DOHH2 (cell line): ENCODE results near the gene PHF21B.

Source experiments
- H3F3A ChIP-seq: fragments of 200-600 bp; sonication (generic), shearing (Covaris generic); 2 replicates; pipeline ENCODE4 v1.6.0; 2016; ENCODE audit warnings: antibody characterized with exemption, mild to moderate bottlenecking; ENCODE audit not compliant: control insufficient read depth, insufficient read depth
- H3K27ac ChIP-seq: fragments of 200-600 bp; sonication (generic); 2 replicates; pipeline ENCODE4 v1.5.1; 2014; ENCODE audit warnings: low read depth, mild to moderate bottlenecking, low read length, moderate library complexity
- H3K27me3 ChIP-seq: fragments of 200-600 bp; sonication (generic); 2 replicates; pipeline ENCODE4 v1.6.1; 2014; ENCODE audit warnings: mild to moderate bottlenecking, low read length, mixed read lengths; ENCODE audit not compliant: control insufficient read depth
- H3K36me3 ChIP-seq: fragments of 200-600 bp; sonication (generic); 2 replicates; pipeline ENCODE4 v1.6.1; 2014; ENCODE audit warnings: mild to moderate bottlenecking, low read length, moderate library complexity, mixed read lengths; ENCODE audit not compliant: control insufficient read depth
- H3K4me1 ChIP-seq: fragments of 200-600 bp; sonication (generic); 2 replicates; pipeline ENCODE4 v1.6.1; 2014; ENCODE audit warnings: mild to moderate bottlenecking, low read length, mixed read lengths; ENCODE audit not compliant: control insufficient read depth
- H3K4me2 ChIP-seq: fragments of 200-600 bp; sonication (generic); 2 replicates; pipeline ENCODE4 v1.6.0; 2014; ENCODE audit warnings: mild to moderate bottlenecking, low read length, moderate library complexity
- H3K4me3 ChIP-seq: fragments of 200-600 bp; sonication (generic); 2 replicates; pipeline ENCODE4 v1.5.1; 2014; ENCODE audit warnings: mild to moderate bottlenecking, low read length, mixed read lengths
- H3K79me2 ChIP-seq: fragments of 200-600 bp; sonication (generic); 2 replicates; pipeline ENCODE4 v1.6.1; 2014; ENCODE audit warnings: mild to moderate bottlenecking, low read length, mixed read lengths; ENCODE audit not compliant: control insufficient read depth
- H3K9me2 ChIP-seq: fragments of 200-600 bp; sonication (generic); replicated peaks from 2 replicates; pipeline ENCODE4 v1.6.1; 2014; ENCODE audit warnings: mild to moderate bottlenecking, low read length, mixed read lengths; ENCODE audit not compliant: control insufficient read depth
- H3K9me3 ChIP-seq: fragments of 200-600 bp; sonication (generic); 2 replicates; pipeline ENCODE4 v1.6.1; 2014; ENCODE audit warnings: antibody characterized with exemption, low read length, mixed read lengths; ENCODE audit not compliant: control insufficient read depth, insufficient read depth
- H4K20me1 ChIP-seq: fragments of 200-600 bp; sonication (generic); 2 replicates; pipeline ENCODE4 v1.6.0; 2014; ENCODE audit warnings: low read depth, mild to moderate bottlenecking, antibody characterized with exemption, low read length, moderate library complexity; ENCODE audit not compliant: control insufficient read depth, insufficient read depth
- CTCF ChIP-seq: fragments of 200-600 bp; sonication (generic); IDR thresholded peaks from one replicate; pipeline ENCODE4 v1.5.1; 2014; ENCODE audit warnings: antibody characterized with exemption, mild to moderate bottlenecking, low read depth, low read length; ENCODE audit not compliant: poor library complexity, severe bottlenecking
- EZH2phosphoT487 ChIP-seq: fragments of 200-600 bp; sonication (generic); IDR thresholded peaks from 2 replicates; pipeline ENCODE4 v1.6.1; 2017; ENCODE audit warnings: borderline replicate concordance, mild to moderate bottlenecking, antibody characterized with exemption, low read length, moderate library complexity, mixed read lengths

PHF21B gene

DNA sequence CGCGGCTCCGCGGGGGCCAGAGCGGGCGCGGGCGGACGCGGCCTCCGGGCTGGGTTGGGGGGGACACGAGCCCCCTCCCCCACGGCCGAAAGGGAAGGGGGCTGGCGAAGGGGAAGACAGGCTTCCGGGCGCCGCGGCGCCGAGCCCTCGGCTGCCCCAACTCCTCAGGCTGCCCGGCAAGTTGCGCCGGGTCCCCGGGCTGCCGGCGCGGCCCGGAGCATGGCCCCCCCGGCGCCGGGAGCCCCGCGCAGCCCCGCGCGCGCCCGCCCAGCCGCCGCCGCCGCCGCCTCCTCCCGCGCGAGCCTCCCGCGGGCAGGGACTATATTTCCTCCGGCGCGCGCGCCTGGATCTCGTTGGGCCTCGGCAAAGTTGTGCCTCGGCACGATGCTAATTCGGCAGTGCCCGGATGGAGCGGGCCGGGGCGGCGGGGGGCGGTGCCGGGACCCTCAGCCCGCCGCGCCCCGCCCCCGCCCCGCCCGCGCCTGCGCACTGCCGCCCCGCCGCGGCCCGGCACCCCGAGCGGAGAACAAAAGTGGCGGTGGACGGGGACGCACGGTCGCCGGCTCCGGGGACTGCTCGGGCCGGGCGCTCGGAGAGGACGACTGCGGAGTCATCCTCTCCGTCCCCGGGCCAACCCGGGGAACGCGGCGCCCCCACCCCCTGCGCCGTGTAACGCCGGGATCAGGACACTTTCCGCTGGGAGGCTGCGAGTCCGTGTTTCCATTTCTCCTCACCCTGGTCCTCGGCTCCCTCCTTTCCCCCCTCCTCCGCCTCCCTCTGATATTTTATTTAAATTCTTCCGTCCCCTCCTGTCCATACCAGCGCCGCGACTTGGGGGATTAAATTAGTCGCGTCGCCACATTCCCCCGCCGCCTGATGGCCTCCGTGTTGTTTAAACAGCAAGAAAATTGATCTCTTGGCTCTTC, at the start of gene PHF21B:
Gene PHF21B, minus strand, starts transcription at position 400 of the 926 bp plus-strand sequence. CDS start 456 bp downstream, outside the sequence.
- no peaks in the 10 kb centered on the region for H4K20me1 ChIP-seq
- H3K4me2 ChIP-seq: peak within 1 kb of the TSS; percentile 61
- peaks cover 30% of the 10 kb centered on the region for H3K27me3 ChIP-seq
- no peaks in the 10 kb centered on the region for H3K36me3 ChIP-seq
- no peaks in the 10 kb centered on the region for H3K79me2 ChIP-seq
- H3K4me3 ChIP-seq: peak within 1 kb of the TSS; percentile 72
- H3K9me2 ChIP-seq: no peaks in the 10 kb centered on the region
- H3K4me1 ChIP-seq: peaks cover 7% of the 10 kb centered on the region
- TF ChIP-seq CTCF: no peak
- no peak for TF ChIP-seq EZH2phosphoT487
- no peak within 1 kb of the TSS for H3K27ac ChIP-seq
- H3K9me3 ChIP-seq: no peaks in the 10 kb centered on the region
- no peaks in the 10 kb centered on the region for H3F3A ChIP-seq

GRCh38 chr22:45059296-45059695, 49.5 kb upstream of the PHF21B start:
- no peaks in the 10 kb centered on the region for H3K36me3 ChIP-seq
- H3K4me1 ChIP-seq: no peaks in the 10 kb centered on the region
- no peaks in the 10 kb centered on the region for H3F3A ChIP-seq
- no peaks in the 10 kb centered on the region for H3K9me2 ChIP-seq
- no peaks in the 10 kb centered on the region for H4K20me1 ChIP-seq
- no peak overlapping the region for H3K4me2 ChIP-seq
- H3K79me2 ChIP-seq: no peaks in the 10 kb centered on the region
- H3K27ac ChIP-seq: no peak overlapping the region
- no peaks in the 10 kb centered on the region for H3K9me3 ChIP-seq
- TF ChIP-seq CTCF: no peak
- no peak for TF ChIP-seq EZH2phosphoT487
- no peak overlapping the region for H3K4me3 ChIP-seq
- no peaks in the 10 kb centered on the region for H3K27me3 ChIP-seq

- TF ChIP-seq CTCF (no peak), EZH2phosphoT487 (no peak)
- Histone ChIP-seq H3K4me3 (no peak overlapping the region), H3K4me2 (no peak overlapping the region), H3K9me3 (no peaks in the 10 kb centered on the region), H3K9me2 (no peaks in the 10 kb centered on the region), H4K20me1 (no peaks in the 10 kb centered on the region), H3F3A (no peaks in the 10 kb centered on the region), H3K27me3 (no peaks in the 10 kb centered on the region), H3K4me1 (no peaks in the 10 kb centered on the region), H3K27ac (no peak overlapping the region), H3K79me2 (no peaks in the 10 kb centered on the region), H3K36me3 (no peaks in the 10 kb centered on the region)
These were observed 48.8 kb upstream of the PHF21B start for GRCh38 chr22:45058622-45058912.
